ENCODE results near the gene KCNJ15. TPM values are rescaled to one million over a fixed set of nuclear protein-coding genes. Genes with fewer than 3 reads are reported as not detected.

The KCNJ15 gene
- total and polyA plus RNA-seq, 2 of the 13 experiments (the other 11 are each of a cell fraction or from before 2014, with no cell fraction given), result not detected

GRCh38 chr21:38319781-38320180 lies 63.0 kb downstream of the KCNJ15 start:
- Histone ChIP-seq H2AFZ (ENCODE audit: low read length) (no peak overlapping the region), H3K27ac (ENCODE audit: extremely low read length, insufficient read depth, low read length) (no peak overlapping the region), H3K27me3 (ENCODE audit: control insufficient read depth in 1 of 2, insufficient read depth in 2 of 2, low read length in 2 of 2) (no peaks in the 10 kb centered on the region), H3K79me2 (ENCODE audit: insufficient read depth, low read length) (no peaks in the 10 kb centered on the region), H3K9me3 (ENCODE audit: low read length) (no peaks in the 10 kb centered on the region), H4K20me1 (ENCODE audit: insufficient read depth, low read length) (no peaks in the 10 kb centered on the region), H3K4me3 (replicated peaks in 1 of 3; ENCODE audit: insufficient read depth in 1 of 3, low read depth in 2 of 3, low read length in 3 of 3) (no peak overlapping the region), H3K9ac (ENCODE audit: insufficient read depth, low read depth, low read length) (no peak overlapping the region), H3K36me3 (replicated peaks in 1 of 2; ENCODE audit: control insufficient read depth in 1 of 2, insufficient read depth in 2 of 2, low read length in 2 of 2) (no peaks in the 10 kb centered on the region), H3K4me1 (ENCODE audit: insufficient read depth, low read length) (no peaks in the 10 kb centered on the region), H3K4me2 (ENCODE audit: low read depth, low read length) (no peak overlapping the region)
- 43% methylated on average over 7 of the region's 7 CpGs for WGBS (ENCODE audit: low lambda C conversion rate)
- intact Hi-C loops (cut with micrococcal nuclease; ENCODE audit: unreplicated experiment) (no loop called here), in situ Hi-C loops (cut with HindIII; ENCODE audit: extremely low pct_ligation_motif_present, low pct_unique_long_range_greater_than_20kb) (no loop called here)
- ChIA-PET CTCF (ENCODE audit: low intra/inter-chr PET ratio, low total read pairs) (no interaction called here), POLR2A (no interaction called here)
- no TSS peak for BruUV-seq (replicated peaks)
- no peak for DNase-seq (ENCODE audit: low spot score)
- FAIRE-seq, result no peak
- no peak for ATAC-seq
- no peak for TF ChIP-seq KAT7 (CRISPR knock-in tag; IDR thresholded peaks at IDR 0.05; ENCODE audit: borderline replicate concordance)
- no peak for TF ChIP-seq ZFP41 (CRISPR knock-in tag; IDR thresholded peaks at IDR 0.05; ENCODE audit: borderline replicate concordance)
- TF ChIP-seq, protein P1, sequence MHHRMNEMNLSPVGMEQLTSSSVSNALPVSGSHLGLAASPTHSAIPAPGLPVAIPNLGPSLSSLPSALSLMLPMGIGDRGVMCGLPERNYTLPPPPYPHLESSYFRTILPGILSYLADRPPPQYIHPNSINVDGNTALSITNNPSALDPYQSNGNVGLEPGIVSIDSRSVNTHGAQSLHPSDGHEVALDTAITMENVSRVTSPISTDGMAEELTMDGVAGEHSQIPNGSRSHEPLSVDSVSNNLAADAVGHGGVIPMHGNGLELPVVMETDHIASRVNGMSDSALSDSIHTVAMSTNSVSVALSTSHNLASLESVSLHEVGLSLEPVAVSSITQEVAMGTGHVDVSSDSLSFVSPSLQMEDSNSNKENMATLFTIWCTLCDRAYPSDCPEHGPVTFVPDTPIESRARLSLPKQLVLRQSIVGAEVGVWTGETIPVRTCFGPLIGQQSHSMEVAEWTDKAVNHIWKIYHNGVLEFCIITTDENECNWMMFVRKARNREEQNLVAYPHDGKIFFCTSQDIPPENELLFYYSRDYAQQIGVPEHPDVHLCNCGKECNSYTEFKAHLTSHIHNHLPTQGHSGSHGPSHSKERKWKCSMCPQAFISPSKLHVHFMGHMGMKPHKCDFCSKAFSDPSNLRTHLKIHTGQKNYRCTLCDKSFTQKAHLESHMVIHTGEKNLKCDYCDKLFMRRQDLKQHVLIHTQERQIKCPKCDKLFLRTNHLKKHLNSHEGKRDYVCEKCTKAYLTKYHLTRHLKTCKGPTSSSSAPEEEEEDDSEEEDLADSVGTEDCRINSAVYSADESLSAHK (CRISPR knock-in tag; IDR thresholded peaks at IDR 0.05; ENCODE audit: borderline replicate concordance), result no peak
- no peak for TF ChIP-seq ZNF879 (CRISPR knock-in tag; IDR thresholded peaks at IDR 0.05)
- no peak for TF ChIP-seq ZNF496 (CRISPR knock-in tag; IDR thresholded peaks at IDR 0.05; ENCODE audit: insufficient replicate concordance)
- no peak for TF ChIP-seq TGIF2 (CRISPR knock-in tag; IDR thresholded peaks at IDR 0.05)
- no peak for TF ChIP-seq ZNF747 (CRISPR knock-in tag; IDR thresholded peaks at IDR 0.05; ENCODE audit: borderline replicate concordance)
- TF ChIP-seq ZNF256 (CRISPR knock-in tag; conservative IDR thresholded peaks at IDR 0.05), result no peak
- TF ChIP-seq CEBPB (IDR thresholded peaks at IDR 0.05; ENCODE audit: borderline replicate concordance, low read depth, low read length), result no peak
- TF ChIP-seq NR1H2 (CRISPR knock-in tag; IDR thresholded peaks at IDR 0.05; ENCODE audit: borderline replicate concordance, low read depth), result no peak
- no peak for TF ChIP-seq ZNF788 (CRISPR knock-in tag; IDR thresholded peaks at IDR 0.05; ENCODE audit: borderline replicate concordance)
- TF ChIP-seq MTA3 (CRISPR knock-in tag; IDR thresholded peaks at IDR 0.05), result no peak
- no peak for TF ChIP-seq ZC3H4 (CRISPR knock-in tag; IDR thresholded peaks at IDR 0.05; ENCODE audit: borderline replicate concordance)
- TF ChIP-seq TSC22D2 (CRISPR knock-in tag; IDR thresholded peaks at IDR 0.05; ENCODE audit: borderline replicate concordance), result no peak
- no peak for TF ChIP-seq MLX (CRISPR knock-in tag; IDR thresholded peaks at IDR 0.05)
- no peak for TF ChIP-seq LCORL (IDR thresholded peaks at IDR 0.05)
- no peak for TF ChIP-seq LCORL (CRISPR knock-in tag; IDR thresholded peaks at IDR 0.05)
- TF ChIP-seq ZNF335 (CRISPR knock-in tag; IDR thresholded peaks at IDR 0.05), result no peak
- no peak for TF ChIP-seq PPARG (CRISPR knock-in tag; conservative IDR thresholded peaks at IDR 0.05)
